T-cell (primary cell): ENCODE results near the gene SORBS1. TPM values are rescaled to one million over a fixed set of nuclear protein-coding genes. Genes with fewer than 3 reads are reported as not detected.
"Not testable (repeated sequence)": the region's sequence is repeated elsewhere in the genome, so short reads cannot be mapped to it uniquely, and the experiment has no call there.

Experiments used
- ATAC-seq, 4 experiments: fragments of 200-7000 bp in 3 of 4; fragments of 150-1000 bp in 1 of 4; cut with Tn5 transposase; replicated peaks in 1 of 4; 1 replicate in 3 of 4; 2 replicates in 1 of 4; pipeline ENCODE4 v1.10.0; 2021; ENCODE audit warnings: moderate library complexity in 3 of 4, mild to moderate bottlenecking in 2 of 4, moderate number of reproducible peaks in 1 of 4
- CTCF ChIA-PET, 2 donors: fragments of 300-600 bp; sonication (Branson Sonifier 250); formaldehyde crosslinking; loops; one replicate each; lab custom pipeline; 2022; ENCODE audit warnings: antibody characterized with exemption in 2 of 2; lab: Charles Lee
- POLR2A ChIA-PET, 2 donors: fragments of 300-600 bp; sonication (Branson Sonifier 250); formaldehyde crosslinking; loops; one replicate each; lab custom pipeline; 2022; ENCODE audit warnings: antibody characterized with exemption in 2 of 2; lab: Charles Lee
- DNase-seq, 35 experiments: peaks; one replicate each; pipeline versions ENCODE4 v3.0.0 to v3.0.0-alpha.2; 2013 to 2023
- H3K27ac ChIP-seq: one replicate; pipeline ENCODE4 v1.5.1; 2013; ENCODE audit warnings: low read length
- H3K27me3 ChIP-seq, 2 experiments: replicated peaks in 1 of 2; 1 replicate in 1 of 2; 2 replicates in 1 of 2; pipeline versions ENCODE4 v1.6.1 to v1.7.0; 2013; ENCODE audit warnings: low read length in 1 of 2, mixed read lengths in 1 of 2; ENCODE audit not compliant: control insufficient read depth in 2 of 2, insufficient read depth in 2 of 2; ENCODE audit errors: extremely low read depth in 1 of 2
- H3K36me3 ChIP-seq, 2 donors: 1 replicate in 1 of 2; 2 replicates in 1 of 2; pipeline versions ENCODE4 v1.6.1 to v1.7.0; 2013; ENCODE audit warnings: low read length in 1 of 2; ENCODE audit not compliant: control insufficient read depth in 2 of 2, insufficient read depth in 1 of 2; ENCODE audit errors: extremely low read depth in 1 of 2
- H3K4me1 ChIP-seq, 2 experiments: 1 replicate in 1 of 2; 2 replicates in 1 of 2; pipeline versions ENCODE4 v1.6.1 to v1.7.0; 2013; ENCODE audit warnings: low read length in 2 of 2, mixed read lengths in 1 of 2; ENCODE audit not compliant: insufficient read depth in 2 of 2, control insufficient read depth in 1 of 2; ENCODE audit errors: extremely low read depth in 1 of 2
- H3K4me3 ChIP-seq, 2 donors: 1 replicate in 1 of 2; 2 replicates in 1 of 2; pipeline versions ENCODE4 v1.5.1 to v1.7.0; 2013; ENCODE audit warnings: mild to moderate bottlenecking in 2 of 2, low read length in 1 of 2, moderate library complexity in 1 of 2; ENCODE audit not compliant: control insufficient read depth in 1 of 2; ENCODE audit errors: extremely low read depth in 1 of 2
- H3K9me3 ChIP-seq: 2 replicates; pipeline ENCODE4 v1.7.0; 2013
- H3K27ac Mint-ChIP-seq, 2 donors: one replicate each; pipeline ENCODE4 v1.8.0; 2020 to 2021; ENCODE audit warnings: mild to moderate bottlenecking in 2 of 2, mixed read lengths in 2 of 2
- H3K27me3 Mint-ChIP-seq, 2 donors: one replicate each; pipeline ENCODE4 v1.8.0; 2021 to 2022; ENCODE audit warnings: mixed read lengths in 2 of 2
- H3K36me3 Mint-ChIP-seq: one replicate; pipeline ENCODE4 v1.8.0; 2021; ENCODE audit warnings: mixed read lengths
- H3K4me1 Mint-ChIP-seq, 3 donors: one replicate each; pipeline ENCODE4 v1.8.0; 2020 to 2022; ENCODE audit warnings: mixed read lengths in 3 of 3, mild to moderate bottlenecking in 1 of 3
- H3K4me3 Mint-ChIP-seq, 3 donors: one replicate each; pipeline ENCODE4 v1.8.0; 2020 to 2022; ENCODE audit warnings: mild to moderate bottlenecking in 3 of 3, mixed read lengths in 3 of 3, moderate library complexity in 3 of 3
- H3K9me3 Mint-ChIP-seq, 3 donors: one replicate each; pipeline ENCODE4 v1.8.0; 2020 to 2022; ENCODE audit warnings: mixed read lengths in 3 of 3
- WGBS: methylation state at CpG from one replicate; pipeline ENCODE4 v1.1.5; 2013; ENCODE audit warnings: missing lambda C conversion rate; ENCODE audit not compliant: insufficient coverage; 5-methylcytosine and 5-hydroxymethylcytosine counted together
- total RNA-seq, 35 experiments: library from RNA in 6 of 35; stranded (reverse) in 6 of 35; fragments of 120-200 nt in 1 of 35; gene quantifications; one replicate each; pipeline versions ENCODE4 v1.2.1 to v1.2.4 and lab custom pipeline; 2013 to 2026

The SORBS1 gene
- total RNA-seq, 5 donors from 2014 or later (not counting 1 experiment from before 2014, with no cell fraction given): 0.98 to 2.4 (median 1.8) TPM

- no peak for DNase-seq
- H3K4me1 ChIP-seq: no peaks in the 10 kb centered on the region
- no peaks in the 10 kb centered on the region for H3K27me3 Mint-ChIP-seq
- H3K27ac ChIP-seq: no peak overlapping the region
- no peaks in the 10 kb centered on the region for H3K4me1 Mint-ChIP-seq
- POLR2A ChIA-PET: no interaction called here
- WGBS: no CpG with 5 or more reads among the region's 2 CpGs
- no peaks in the 10 kb centered on the region for H3K9me3 ChIP-seq
- no peak for ATAC-seq
- H3K36me3 ChIP-seq: no peaks in the 10 kb centered on the region
- peaks cover 4% of the 10 kb centered on the region for H3K36me3 Mint-ChIP-seq
- CTCF ChIA-PET: no interaction called here
- no peaks in the 10 kb centered on the region for H3K9me3 Mint-ChIP-seq
- no peak overlapping the region for H3K27ac Mint-ChIP-seq
- H3K4me3 ChIP-seq: no peak overlapping the region
- H3K4me3 Mint-ChIP-seq: no peak overlapping the region
- H3K27me3 ChIP-seq: no peaks in the 10 kb centered on the region
Observed at GRCh38 chr10:95352684-95353083, 208.5 kb downstream of the SORBS1 start.

GRCh38 chr10:95350830-95351228 lies 210.3 kb downstream of the SORBS1 start:
- Histone ChIP-seq H3K27ac (no peak overlapping the region), H3K4me3 (no peak overlapping the region), H3K9me3 (no peaks in the 10 kb centered on the region), H3K27me3 (no peaks in the 10 kb centered on the region), H3K36me3 (no peaks in the 10 kb centered on the region), H3K4me1 (no peaks in the 10 kb centered on the region)
- H3K27ac Mint-ChIP-seq: no peak overlapping the region
- ATAC-seq (no peak), DNase-seq (no peak)
- H3K9me3 Mint-ChIP-seq: no peaks in the 10 kb centered on the region
- CTCF ChIA-PET: interaction anchor here in 1 of 2 donors (1.4 kb wide), 1 partner anchor 9 kb away, joined by 4 read pairs; no protein-coding TSS in a partner anchor
- H3K4me3 Mint-ChIP-seq: no peak overlapping the region
- POLR2A ChIA-PET: no interaction called here
- no peaks in the 10 kb centered on the region for H3K4me1 Mint-ChIP-seq
- H3K27me3 Mint-ChIP-seq: no peaks in the 10 kb centered on the region
- peaks cover 4% of the 10 kb centered on the region for H3K36me3 Mint-ChIP-seq
- WGBS: 94% methylated on average over 2 of the region's 2 CpGs

GRCh38 chr10:95350219-95350829 lies 210.8 kb downstream of the SORBS1 start:
- H3K36me3 ChIP-seq: no peaks in the 10 kb centered on the region
- H3K4me1 ChIP-seq: no peaks in the 10 kb centered on the region
- H3K27me3 ChIP-seq: no peaks in the 10 kb centered on the region
- Mint-ChIP-seq H3K27ac (no peak overlapping the region), H3K36me3 (peaks cover 3% of the 10 kb centered on the region), H3K4me1 (no peaks in the 10 kb centered on the region), H3K27me3 (no peaks in the 10 kb centered on the region), H3K9me3 (no peaks in the 10 kb centered on the region), H3K4me3 (no peak overlapping the region)
- ChIA-PET CTCF (interaction anchor here (0.6 to 1.4 kb wide), 3 partner anchors 9 to 21 kb away, joined by 4 to 5 read pairs (median 4); no protein-coding TSS in a partner anchor), POLR2A (no interaction called here)
- WGBS: 100% methylated on average over 1 of the region's 6 CpGs
- no peak overlapping the region for H3K27ac ChIP-seq
- H3K9me3 ChIP-seq: no peaks in the 10 kb centered on the region
- DNase-seq (no peak), ATAC-seq (no peak)
- no peak overlapping the region for H3K4me3 ChIP-seq

- H3K4me1 Mint-ChIP-seq: not testable (repeated sequence)
Observed at GRCh38 chr10:95347402-95347766, 213.8 kb downstream of the SORBS1 start.

GRCh38 chr10:95346715-95347401 lies 214.3 kb downstream of the SORBS1 start:
- H3K27ac ChIP-seq: no peak overlapping the region
- H3K27me3 ChIP-seq: no peaks in the 10 kb centered on the region
- Mint-ChIP-seq H3K27ac (no peak overlapping the region), H3K9me3 (no peaks in the 10 kb centered on the region), H3K4me1 (no peaks in the 10 kb centered on the region), H3K36me3 (no peaks in the 10 kb centered on the region), H3K27me3 (no peaks in the 10 kb centered on the region), H3K4me3 (no peak overlapping the region)
- WGBS: 100% methylated on average over 1 of the region's 2 CpGs
- no peaks in the 10 kb centered on the region for H3K36me3 ChIP-seq
- no peaks in the 10 kb centered on the region for H3K9me3 ChIP-seq
- ATAC-seq (no peak), DNase-seq (no peak)
- POLR2A ChIA-PET: no interaction called here
- H3K4me3 ChIP-seq: no peak overlapping the region
- no peaks in the 10 kb centered on the region for H3K4me1 ChIP-seq
- CTCF ChIA-PET: no interaction called here

More at GRCh38 chr10:95347402-95347766, 213.8 kb downstream of the SORBS1 start:
- H3K4me3 ChIP-seq, H3K9me3 Mint-ChIP-seq, H3K4me1 ChIP-seq, CTCF ChIA-PET, H3K27me3 ChIP-seq, POLR2A ChIA-PET, H3K27ac ChIP-seq, H3K9me3 ChIP-seq, ATAC-seq, H3K36me3 Mint-ChIP-seq, H3K27me3 Mint-ChIP-seq, H3K4me3 Mint-ChIP-seq, H3K36me3 ChIP-seq, H3K27ac Mint-ChIP-seq, DNase-seq: not testable (repeated sequence)
- WGBS: 88% methylated on average over 7 of the region's 7 CpGs

- no peak overlapping the region for H3K27ac Mint-ChIP-seq
- no peaks in the 10 kb centered on the region for H3K9me3 ChIP-seq
- DNase-seq (no peak), ATAC-seq (no peak)
- no peaks in the 10 kb centered on the region for H3K27me3 ChIP-seq
- no peaks in the 10 kb centered on the region for H3K27me3 Mint-ChIP-seq
- 100% methylated on average over 2 of the region's 6 CpGs for WGBS
- no peak overlapping the region for H3K4me3 ChIP-seq
- no peak overlapping the region for H3K27ac ChIP-seq
- CTCF ChIA-PET: no interaction called here
- H3K4me3 Mint-ChIP-seq: no peak overlapping the region
- H3K36me3 Mint-ChIP-seq: no peaks in the 10 kb centered on the region
- H3K36me3 ChIP-seq: no peaks in the 10 kb centered on the region
- POLR2A ChIA-PET: no interaction called here
- H3K9me3 Mint-ChIP-seq: no peaks in the 10 kb centered on the region
- no peaks in the 10 kb centered on the region for H3K4me1 Mint-ChIP-seq
- no peaks in the 10 kb centered on the region for H3K4me1 ChIP-seq
Observed at GRCh38 chr10:95343573-95343972, 217.6 kb downstream of the SORBS1 start.
